Activated naive CD8-positive, alpha-beta T cell treated with anti-CD3 and anti-CD28 coated beads, Interleukin-2, amount 50 U/mL, for 24 hours (primary cell): ENCODE data around the gene NINJ1.
"Not testable (repeated sequence)": the region's sequence is repeated elsewhere in the genome, so short reads cannot be mapped to it uniquely, and the experiment has no call there.

Experiments
- ATAC-seq: fragments of 150-1000 bp; cut with Tn5 transposase; one replicate; pipeline ENCODE4 v1.10.0; 2021
- DNase-seq: peaks from one replicate; pipeline ENCODE4 v3.0.0; 2021
- H3K27ac Mint-ChIP-seq: one replicate; pipeline ENCODE4 v1.8.0; 2021; ENCODE audit warnings: mild to moderate bottlenecking, mixed read lengths
- H3K27me3 Mint-ChIP-seq: one replicate; pipeline ENCODE4 v1.8.0; 2021; ENCODE audit warnings: mixed read lengths
- H3K36me3 Mint-ChIP-seq: one replicate; pipeline ENCODE4 v1.8.0; 2021; ENCODE audit warnings: low read depth, mixed read lengths
- H3K4me1 Mint-ChIP-seq: one replicate; pipeline ENCODE4 v1.8.0; 2021; ENCODE audit warnings: mixed read lengths
- H3K4me3 Mint-ChIP-seq: one replicate; pipeline ENCODE4 v1.8.0; 2021; ENCODE audit warnings: mild to moderate bottlenecking, moderate library complexity, mixed read lengths
- H3K9me3 Mint-ChIP-seq: one replicate; pipeline ENCODE4 v1.8.0; 2021; ENCODE audit warnings: mixed read lengths

Gene NINJ1

GRCh38 chr9:93121316-93122241, 12.5 kb downstream of the NINJ1 start:
- DNase-seq: no peak
- Mint-ChIP-seq H3K27ac (no peak overlapping the region), H3K36me3 (peaks cover 12% of the 10 kb centered on the region), H3K9me3 (no peaks in the 10 kb centered on the region), H3K4me1 (peaks cover 28% of the 10 kb centered on the region), H3K4me3 (no peak overlapping the region), H3K27me3 (no peaks in the 10 kb centered on the region)
- ATAC-seq: no peak

GRCh38 chr9:93120846-93121315, 13.2 kb downstream of the NINJ1 start:
- Mint-ChIP-seq H3K36me3 (peaks cover 12% of the 10 kb centered on the region), H3K27ac (no peak overlapping the region), H3K4me1 (peaks cover 21% of the 10 kb centered on the region), H3K4me3 (no peak overlapping the region), H3K27me3 (no peaks in the 10 kb centered on the region), H3K9me3 (no peaks in the 10 kb centered on the region)
- ATAC-seq (no peak), DNase-seq (no peak)

GRCh38 chr9:93119953-93120845, 13.9 kb downstream of the NINJ1 start:
- Mint-ChIP-seq H3K27me3 (no peaks in the 10 kb centered on the region), H3K4me3 (no peak overlapping the region), H3K27ac (peak overlapping the region; percentile 70), H3K9me3 (no peaks in the 10 kb centered on the region), H3K36me3 (peaks cover 9% of the 10 kb centered on the region), H3K4me1 (peaks cover 18% of the 10 kb centered on the region)
- ATAC-seq: peak; percentile 81
- DNase-seq: peak; percentile 54

GRCh38 chr9:93119703-93119952, 14.4 kb downstream of the NINJ1 start:
- ATAC-seq: no peak
- peaks cover 23% of the 10 kb centered on the region for H3K4me1 Mint-ChIP-seq
- H3K9me3 Mint-ChIP-seq: no peaks in the 10 kb centered on the region
- H3K27ac Mint-ChIP-seq: peak overlapping the region; percentile 70
- H3K27me3 Mint-ChIP-seq: no peaks in the 10 kb centered on the region
- H3K36me3 Mint-ChIP-seq: peaks cover 5% of the 10 kb centered on the region
- H3K4me3 Mint-ChIP-seq: no peak overlapping the region
- no peak for DNase-seq

- H3K27me3 Mint-ChIP-seq: no peaks in the 10 kb centered on the region
- H3K36me3 Mint-ChIP-seq: peaks cover 5% of the 10 kb centered on the region
- no peak for ATAC-seq
- H3K4me3 Mint-ChIP-seq: no peak overlapping the region
- H3K9me3 Mint-ChIP-seq: no peaks in the 10 kb centered on the region
- peak overlapping the region; percentile 70 for H3K27ac Mint-ChIP-seq
- peaks cover 23% of the 10 kb centered on the region for H3K4me1 Mint-ChIP-seq
- DNase-seq: no peak
Measured at GRCh38 chr9:93118863-93119702, 15.0 kb downstream of the NINJ1 start.

- Mint-ChIP-seq H3K27me3 (no peaks in the 10 kb centered on the region), H3K9me3 (no peaks in the 10 kb centered on the region), H3K36me3 (peaks cover 5% of the 10 kb centered on the region), H3K4me3 (no peak overlapping the region), H3K4me1 (peaks cover 24% of the 10 kb centered on the region), H3K27ac (peak overlapping the region; percentile 0)
- ATAC-seq (no peak), DNase-seq (no peak)
Measured at GRCh38 chr9:93117924-93118862, 15.9 kb downstream of the NINJ1 start.

- not testable (repeated sequence) for H3K27ac Mint-ChIP-seq, H3K27me3 Mint-ChIP-seq, ATAC-seq, H3K4me3 Mint-ChIP-seq, DNase-seq, H3K9me3 Mint-ChIP-seq, H3K36me3 Mint-ChIP-seq
- peaks cover 25% of the 10 kb centered on the region for H3K4me1 Mint-ChIP-seq
Measured at GRCh38 chr9:93117521-93117920, 16.5 kb downstream of the NINJ1 start.

- no peak for DNase-seq
- Mint-ChIP-seq H3K4me1 (peaks cover 25% of the 10 kb centered on the region), H3K27me3 (no peaks in the 10 kb centered on the region), H3K36me3 (peaks cover 2% of the 10 kb centered on the region), H3K4me3 (no peak overlapping the region), H3K27ac (no peak overlapping the region), H3K9me3 (no peaks in the 10 kb centered on the region)
- ATAC-seq: no peak
Measured at GRCh38 chr9:93116072-93116961, 17.7 kb downstream of the NINJ1 start.

GRCh38 chr9:93115486-93116071, 18.5 kb downstream of the NINJ1 start:
- Mint-ChIP-seq H3K4me3 (no peak overlapping the region), H3K27ac (no peak overlapping the region), H3K36me3 (peaks cover 8% of the 10 kb centered on the region), H3K9me3 (no peaks in the 10 kb centered on the region), H3K4me1 (peaks cover 28% of the 10 kb centered on the region), H3K27me3 (no peaks in the 10 kb centered on the region)
- no peak for DNase-seq
- no peak for ATAC-seq

- no peak for DNase-seq
- Mint-ChIP-seq H3K27me3 (no peaks in the 10 kb centered on the region), H3K9me3 (no peaks in the 10 kb centered on the region), H3K4me1 (peaks cover 23% of the 10 kb centered on the region), H3K27ac (peak overlapping the region; percentile 49), H3K36me3 (peaks cover 7% of the 10 kb centered on the region), H3K4me3 (no peak overlapping the region)
- no peak for ATAC-seq
Measured at GRCh38 chr9:93114984-93115335, 19.1 kb downstream of the NINJ1 start.

- Mint-ChIP-seq H3K27me3 (no peaks in the 10 kb centered on the region), H3K27ac (peak overlapping the region; percentile 49), H3K36me3 (peaks cover 7% of the 10 kb centered on the region), H3K9me3 (no peaks in the 10 kb centered on the region), H3K4me3 (no peak overlapping the region), H3K4me1 (peaks cover 20% of the 10 kb centered on the region)
- no peak for DNase-seq
- ATAC-seq: no peak
Measured at GRCh38 chr9:93114169-93114983, 19.7 kb downstream of the NINJ1 start.

- Mint-ChIP-seq H3K36me3 (peaks cover 10% of the 10 kb centered on the region), H3K27ac (no peak overlapping the region), H3K4me1 (peaks cover 27% of the 10 kb centered on the region), H3K27me3 (no peaks in the 10 kb centered on the region), H3K4me3 (no peak overlapping the region), H3K9me3 (no peaks in the 10 kb centered on the region)
- ATAC-seq (no peak), DNase-seq (no peak)
Measured at GRCh38 chr9:93112864-93113389, 21.1 kb downstream of the NINJ1 start.
